HFFc6 (cell line): Measurements from ENCODE around the gene SREK1IP1. TPM values are rescaled to one million over a fixed set of nuclear protein-coding genes. Genes with fewer than 3 reads are reported as not detected.
A peak's percentile ranks its signal among the peaks of the same experiment; 100 is the strongest.

ENCODE experiments used
- DNase-seq: peaks from one replicate; pipeline ENCODE4 v3.0.0-alpha.2; 2018
- H3K27ac Mint-ChIP-seq: 2 replicates; pipeline ENCODE4 v1.8.0; 2020; ENCODE audit warnings: mild to moderate bottlenecking, mixed read lengths
- H3K27me3 Mint-ChIP-seq: 2 replicates; pipeline ENCODE4 v1.8.0; 2021; ENCODE audit warnings: mild to moderate bottlenecking, moderate library complexity, mixed read lengths; ENCODE audit not compliant: insufficient read depth
- H3K36me3 Mint-ChIP-seq: 2 replicates; pipeline ENCODE4 v1.8.0; 2021; ENCODE audit warnings: low read depth, mixed read lengths
- H3K4me1 Mint-ChIP-seq: 2 replicates; pipeline ENCODE4 v1.8.0; 2020; ENCODE audit warnings: low read depth, mixed read lengths
- H3K4me3 Mint-ChIP-seq: 2 replicates; pipeline ENCODE4 v1.8.0; 2020; ENCODE audit warnings: mild to moderate bottlenecking, moderate library complexity, mixed read lengths
- H3K9me3 Mint-ChIP-seq: 2 replicates; pipeline ENCODE4 v1.8.0; 2020; ENCODE audit warnings: mild to moderate bottlenecking, mixed read lengths
- total RNA-seq, 6 experiments: library from RNA; stranded (reverse); fragmentation: NEBNext Ultra II Directional; extraction: Animal tissue kit (Norgen Biotek cat#: 25700); gene quantifications; 2 replicates in 1 of 6; 3 replicates in 5 of 6; pipeline ENCODE4 v1.2.3, GENCODE V29; 2021
- TF ChIP-seq, protein P1 (sequence below): fragments of 200-600 bp; sonication (generic); IDR thresholded peaks from 2 replicates; pipeline ENCODE4 v1.5.0; 2021; ENCODE audit warnings: antibody characterized with exemption, mild to moderate bottlenecking

The SREK1IP1 gene
- total RNA-seq, 6 experiments from 2014 or later, result 20.8 to 24.5 (median 22.6) TPM

DNA sequence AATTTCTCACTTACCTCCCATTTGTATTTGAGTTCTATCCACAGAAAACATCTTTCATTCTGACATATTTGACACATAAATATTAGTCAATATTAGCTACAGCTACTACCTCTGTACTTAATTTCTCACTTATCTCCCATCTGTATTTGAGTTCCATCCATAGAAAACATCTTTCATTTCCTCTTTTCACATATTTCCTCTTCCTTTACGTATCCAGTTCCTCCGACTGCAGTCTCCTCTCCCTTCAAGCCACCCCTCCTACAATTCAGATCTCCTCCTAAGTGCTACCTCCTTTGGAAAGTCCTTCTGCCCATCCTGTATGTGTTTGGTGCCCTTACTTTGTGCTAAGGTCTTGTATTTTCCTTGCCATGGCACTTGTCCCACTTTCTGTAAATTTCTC lies 1.6 kb downstream of the SREK1IP1 start:
- peaks cover 42% of the 10 kb centered on the region for H3K4me1 Mint-ChIP-seq
- no peaks in the 10 kb centered on the region; the same call in 1 of the 2 replicates for H3K27me3 Mint-ChIP-seq
- H3K27ac Mint-ChIP-seq, result peak overlapping the region; percentile 22; the same call in 1 of the 2 replicates
- no peak for DNase-seq
- H3K9me3 Mint-ChIP-seq, result no peaks in the 10 kb centered on the region
- TF ChIP-seq, protein P1, sequence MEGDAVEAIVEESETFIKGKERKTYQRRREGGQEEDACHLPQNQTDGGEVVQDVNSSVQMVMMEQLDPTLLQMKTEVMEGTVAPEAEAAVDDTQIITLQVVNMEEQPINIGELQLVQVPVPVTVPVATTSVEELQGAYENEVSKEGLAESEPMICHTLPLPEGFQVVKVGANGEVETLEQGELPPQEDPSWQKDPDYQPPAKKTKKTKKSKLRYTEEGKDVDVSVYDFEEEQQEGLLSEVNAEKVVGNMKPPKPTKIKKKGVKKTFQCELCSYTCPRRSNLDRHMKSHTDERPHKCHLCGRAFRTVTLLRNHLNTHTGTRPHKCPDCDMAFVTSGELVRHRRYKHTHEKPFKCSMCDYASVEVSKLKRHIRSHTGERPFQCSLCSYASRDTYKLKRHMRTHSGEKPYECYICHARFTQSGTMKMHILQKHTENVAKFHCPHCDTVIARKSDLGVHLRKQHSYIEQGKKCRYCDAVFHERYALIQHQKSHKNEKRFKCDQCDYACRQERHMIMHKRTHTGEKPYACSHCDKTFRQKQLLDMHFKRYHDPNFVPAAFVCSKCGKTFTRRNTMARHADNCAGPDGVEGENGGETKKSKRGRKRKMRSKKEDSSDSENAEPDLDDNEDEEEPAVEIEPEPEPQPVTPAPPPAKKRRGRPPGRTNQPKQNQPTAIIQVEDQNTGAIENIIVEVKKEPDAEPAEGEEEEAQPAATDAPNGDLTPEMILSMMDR, result no peak
- H3K4me3 Mint-ChIP-seq, result peak overlapping the region; percentile 98
- H3K36me3 Mint-ChIP-seq, result peaks cover 6% of the 10 kb centered on the region

DNA sequence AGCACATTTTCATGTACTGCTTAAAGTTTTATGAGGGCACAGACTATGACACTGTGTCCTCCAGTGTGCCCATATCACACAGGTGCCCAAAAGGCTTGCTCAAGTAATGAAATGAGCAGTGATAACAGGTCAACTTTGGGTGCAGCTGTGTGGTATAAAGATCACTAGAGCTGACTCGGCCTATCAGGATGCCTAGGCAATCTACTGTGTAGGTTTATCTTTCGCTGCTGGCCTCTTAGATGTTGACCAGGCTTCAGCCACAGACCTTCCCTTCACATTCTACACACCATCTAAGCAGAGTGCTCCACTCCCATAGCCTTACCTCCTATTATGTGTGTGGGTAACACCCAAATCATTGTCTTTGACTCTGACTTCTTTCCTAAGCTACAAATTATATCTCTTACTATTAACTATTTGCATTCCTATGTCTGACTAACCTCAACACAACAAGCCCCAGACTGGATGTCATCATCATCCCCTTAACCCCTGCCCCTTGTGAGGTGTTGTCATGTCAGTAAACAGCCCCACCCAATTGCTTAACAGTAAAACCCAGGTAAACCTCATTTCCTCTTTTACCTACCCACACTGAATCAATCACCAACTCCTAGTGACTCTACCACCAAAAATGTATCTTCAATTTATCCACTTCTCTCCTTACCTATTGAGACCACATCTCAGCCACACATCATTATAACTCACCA lies 2.5 kb downstream of the SREK1IP1 start:
- Mint-ChIP-seq H3K9me3 (no peaks in the 10 kb centered on the region), H3K27ac (peak overlapping the region; percentile 10; the same call in 1 of the 2 replicates), H3K4me1 (peaks cover 38% of the 10 kb centered on the region), H3K27me3 (no peaks in the 10 kb centered on the region; the same call in 1 of the 2 replicates), H3K36me3 (peaks cover 6% of the 10 kb centered on the region), H3K4me3 (no peak overlapping the region)
- DNase-seq, result no peak
- TF ChIP-seq, protein P1, result no peak

DNA sequence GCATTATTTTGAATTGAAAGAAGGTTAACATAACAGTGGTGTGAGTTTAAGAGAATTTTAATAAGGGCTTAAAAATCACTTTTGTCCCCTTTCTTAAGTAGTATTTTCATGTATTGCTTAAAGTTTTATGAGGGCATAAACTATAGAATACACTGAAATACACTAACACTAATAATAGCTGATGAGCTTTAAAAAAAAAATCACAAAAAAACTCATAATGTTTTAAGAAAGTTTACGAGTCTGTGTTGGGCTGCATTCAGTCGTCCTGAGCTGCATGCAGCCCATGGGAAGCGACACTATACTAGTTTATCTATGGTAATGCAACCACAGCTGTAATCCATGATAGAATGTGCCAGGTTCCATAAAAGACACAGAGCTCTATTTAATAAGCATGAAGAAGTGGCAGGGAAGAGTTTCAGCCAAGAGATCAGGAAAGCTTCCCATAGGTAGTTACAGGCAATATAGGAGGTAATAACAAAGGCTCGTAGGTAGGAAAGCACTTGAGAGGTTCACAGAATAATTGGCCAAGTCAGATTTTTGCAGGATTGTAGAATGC lies 4.5 kb downstream of the SREK1IP1 start:
- no peaks in the 10 kb centered on the region; the same call in 1 of the 2 replicates for H3K27me3 Mint-ChIP-seq
- H3K4me3 Mint-ChIP-seq, result no peak overlapping the region
- TF ChIP-seq, protein P1, result no peak
- H3K4me1 Mint-ChIP-seq, result peaks cover 20% of the 10 kb centered on the region
- no peak overlapping the region for H3K27ac Mint-ChIP-seq
- H3K9me3 Mint-ChIP-seq, result no peaks in the 10 kb centered on the region
- H3K36me3 Mint-ChIP-seq, result peaks cover 6% of the 10 kb centered on the region
- DNase-seq, result no peak

- no peaks in the 10 kb centered on the region for H3K9me3 Mint-ChIP-seq
- no peak overlapping the region for H3K4me3 Mint-ChIP-seq
- H3K27ac Mint-ChIP-seq, result no peak overlapping the region
- no peak for DNase-seq
- H3K27me3 Mint-ChIP-seq, result no peaks in the 10 kb centered on the region; the same call in 1 of the 2 replicates
- H3K4me1 Mint-ChIP-seq, result peaks cover 7% of the 10 kb centered on the region; the same call in 1 of the 2 replicates
- 0 out of 2 replicates have a peak, but pooled peaks cover 3% of the 10 kb centered on the region for H3K36me3 Mint-ChIP-seq
- TF ChIP-seq, protein P1, result no peak
Observed at GRCh38 chr5:64759960-64760660, 8.4 kb downstream of the SREK1IP1 start.

DNA sequence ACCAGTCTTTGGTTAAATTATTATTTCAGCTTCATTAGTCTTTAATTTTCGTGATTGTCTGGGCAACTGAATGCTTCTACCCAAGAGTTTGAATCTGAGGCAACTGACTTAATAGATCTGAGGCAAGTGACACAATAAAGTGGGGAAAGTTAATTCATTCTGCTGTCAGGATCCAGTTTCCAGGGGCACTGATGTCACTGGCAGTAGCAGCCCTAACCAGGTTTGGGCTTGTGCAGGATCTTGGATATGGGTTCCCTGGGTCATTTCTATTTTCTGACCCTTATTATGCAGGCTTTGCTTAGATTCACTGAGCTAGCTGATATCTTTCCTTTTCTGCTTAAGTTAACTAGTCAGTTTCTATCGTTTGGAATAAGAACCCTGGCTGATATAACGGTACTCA lies 9.6 kb downstream of the SREK1IP1 start:
- H3K27ac Mint-ChIP-seq, result no peak overlapping the region
- H3K4me3 Mint-ChIP-seq, result no peak overlapping the region

More for the DNA sequence above, 9.6 kb downstream of the SREK1IP1 start:
- DNase-seq, result no peak
- TF ChIP-seq, protein P1, result no peak
- H3K36me3 Mint-ChIP-seq, result 0 out of 2 replicates have a peak, but pooled peaks cover 4% of the 10 kb centered on the region
- H3K9me3 Mint-ChIP-seq, result no peaks in the 10 kb centered on the region
- H3K4me1 Mint-ChIP-seq, result peaks cover 7% of the 10 kb centered on the region; the same call in 1 of the 2 replicates
- H3K27me3 Mint-ChIP-seq, result no peaks in the 10 kb centered on the region; the same call in 1 of the 2 replicates
